NCI-H187 treated with DMSO at 0.1 percent for 48 hours (cell line): ENCODE measurements around the gene SDSL.

Source experiments
- DNase-seq: peaks from one replicate; lab custom pipeline; 2025; lab: John Stamatoyannopoulos, UW

Gene SDSL

DNA sequence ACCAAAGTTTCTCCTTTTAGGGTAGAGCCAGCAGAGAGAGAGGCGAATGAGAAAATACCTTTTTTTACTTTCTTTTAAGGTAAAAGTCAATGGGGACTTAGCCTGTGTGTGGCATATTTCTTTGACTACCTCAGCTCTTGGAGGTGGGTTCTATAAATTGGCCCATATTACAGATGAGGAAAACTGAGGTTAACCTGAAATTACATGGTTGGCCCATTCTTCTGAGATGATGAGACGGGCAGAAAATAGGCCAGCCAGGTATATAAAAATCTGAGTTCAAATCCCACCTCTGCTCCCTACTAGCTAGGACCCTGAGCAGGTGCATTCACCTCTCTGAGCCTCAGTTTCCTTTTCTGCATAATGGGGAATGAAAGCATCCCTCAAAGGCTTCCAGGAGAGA, 27.1 kb downstream of the SDSL start:
- DNase-seq = no peak

DNA sequence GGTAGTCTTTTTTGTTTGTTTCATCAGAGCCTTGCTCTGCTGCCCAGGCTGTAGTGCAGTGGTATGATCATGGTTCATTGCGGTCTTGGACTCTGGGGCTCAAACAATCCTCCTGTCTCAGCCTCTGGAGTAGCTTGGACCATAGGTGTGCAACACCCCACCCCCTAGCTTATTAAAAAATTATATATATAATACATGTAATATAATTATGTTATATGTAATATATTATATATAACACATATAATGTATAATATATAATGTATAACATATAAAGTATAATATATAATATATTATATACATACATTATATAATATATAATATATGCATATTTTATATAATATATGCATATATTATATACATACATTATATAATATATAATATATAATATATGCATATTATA, 27.7 kb downstream of the SDSL start:
- no peak for DNase-seq

DNA sequence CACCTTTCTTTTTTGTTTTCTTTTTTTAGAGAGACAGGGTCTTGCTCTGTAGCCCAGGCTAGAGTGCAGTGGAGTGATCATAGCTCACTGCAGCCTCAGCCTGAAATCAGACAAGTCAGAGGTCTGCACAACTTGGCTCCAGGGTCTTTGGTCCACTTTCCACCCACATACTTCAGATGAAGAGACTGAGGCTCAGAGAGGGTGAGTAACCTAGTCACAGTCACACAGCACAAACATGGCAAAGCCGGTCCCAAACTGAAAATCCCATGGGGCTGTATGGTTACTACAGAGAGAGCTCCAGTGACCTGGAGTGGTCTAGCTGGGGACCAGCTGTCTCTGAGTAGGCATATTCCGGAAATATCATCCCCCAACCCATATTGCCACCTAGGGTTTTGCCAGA, 30.3 kb downstream of the SDSL start:
- DNase-seq = no peak

DNA sequence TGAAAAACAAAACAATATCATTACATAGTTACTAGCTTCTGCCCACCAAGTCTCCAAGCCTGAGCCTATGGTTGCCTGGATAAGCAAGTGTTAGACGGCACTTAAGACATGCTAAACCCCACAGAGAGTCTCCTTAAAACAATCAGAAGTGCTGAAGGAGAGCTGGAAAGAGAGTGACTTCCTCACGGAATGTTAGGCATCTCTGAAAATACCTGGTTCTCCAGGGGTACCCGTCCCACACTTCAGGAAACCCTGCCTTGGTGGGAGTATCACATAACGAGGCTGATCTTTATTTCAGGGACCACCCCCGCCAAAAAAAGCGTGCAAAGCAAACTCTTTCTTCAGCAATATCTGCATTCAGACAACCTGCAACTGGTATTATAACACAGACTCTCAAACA, 31.1 kb downstream of the SDSL start:
- no peak for DNase-seq

DNA sequence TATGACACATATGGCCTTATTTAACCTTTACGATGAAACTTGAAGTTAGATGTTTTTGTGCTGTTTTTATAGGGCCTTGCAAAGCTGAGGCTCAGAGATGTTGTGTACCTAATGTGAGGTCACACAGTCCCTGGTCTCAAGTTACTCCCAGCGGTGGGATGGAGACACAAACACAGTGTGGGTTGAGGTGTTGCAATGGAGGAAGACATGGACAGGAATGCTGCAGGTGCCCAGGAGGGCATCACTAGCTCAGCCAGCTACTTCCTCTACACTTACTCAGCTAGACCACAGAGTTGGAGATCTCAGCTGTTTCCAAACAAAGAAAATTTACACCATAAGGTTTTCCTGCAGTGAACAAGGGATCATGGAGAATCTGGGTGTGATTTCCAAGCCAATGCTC, 34.0 kb downstream of the SDSL start:
- no peak for DNase-seq

DNA sequence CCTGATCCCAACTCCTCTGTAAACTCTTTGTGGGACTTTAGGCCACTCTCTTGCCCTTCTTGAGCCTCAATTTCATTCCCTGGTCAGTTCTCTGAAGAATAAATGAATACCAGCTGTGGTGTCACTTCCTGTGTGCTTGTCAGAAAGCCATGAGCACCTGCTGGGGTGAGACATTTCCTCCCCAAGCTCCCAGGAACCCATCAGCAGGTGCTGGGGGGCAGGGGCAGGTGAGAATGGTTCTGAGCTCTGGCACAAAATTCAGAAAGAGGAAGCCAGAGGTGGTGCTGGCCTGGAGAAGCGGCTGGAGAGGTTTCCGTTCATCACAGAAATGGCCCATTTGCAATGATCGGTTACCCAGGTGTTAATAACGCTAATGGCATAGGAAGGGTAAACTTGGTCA, 34.6 kb downstream of the SDSL start:
- no peak for DNase-seq

DNA sequence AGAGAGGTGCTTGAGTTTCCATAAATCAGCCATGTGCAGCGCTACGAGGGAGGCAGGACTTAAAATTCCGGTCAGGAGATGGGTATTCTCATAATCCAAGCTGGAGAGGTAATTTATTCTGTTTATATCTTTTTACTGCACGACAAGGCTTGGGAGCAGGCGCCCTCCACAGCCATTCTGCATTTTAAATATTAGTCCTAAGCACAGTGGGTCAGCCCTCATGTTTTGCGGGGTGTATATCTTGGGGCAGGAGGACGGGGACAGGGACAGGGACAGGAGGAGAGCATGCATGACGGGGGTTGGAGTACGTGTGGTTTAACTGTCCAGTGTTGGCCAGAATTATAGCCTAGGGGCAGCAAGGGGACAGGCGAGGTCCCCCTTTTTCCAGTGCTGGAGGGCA, 35.0 kb downstream of the SDSL start:
- DNase-seq = no peak

DNA sequence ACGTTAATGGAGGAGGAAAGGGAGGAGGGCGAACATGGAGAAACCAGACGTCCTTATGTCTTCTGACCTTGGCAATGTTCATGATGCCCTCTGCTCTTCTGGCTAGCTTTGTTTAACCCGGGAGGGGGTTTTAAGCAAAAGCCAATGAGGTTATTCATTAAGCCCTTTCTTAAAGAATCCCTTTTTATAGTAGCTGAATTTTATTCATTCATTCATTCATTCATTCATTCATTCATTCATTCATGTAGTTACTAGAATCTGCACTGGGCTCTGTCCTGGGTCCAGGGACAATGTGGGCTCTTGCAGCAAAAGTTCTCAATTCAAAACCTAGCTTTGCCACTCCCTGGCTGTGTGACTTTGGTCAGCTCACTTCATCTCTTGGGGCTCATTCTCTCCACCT, 35.5 kb downstream of the SDSL start:
- no peak for DNase-seq

DNA sequence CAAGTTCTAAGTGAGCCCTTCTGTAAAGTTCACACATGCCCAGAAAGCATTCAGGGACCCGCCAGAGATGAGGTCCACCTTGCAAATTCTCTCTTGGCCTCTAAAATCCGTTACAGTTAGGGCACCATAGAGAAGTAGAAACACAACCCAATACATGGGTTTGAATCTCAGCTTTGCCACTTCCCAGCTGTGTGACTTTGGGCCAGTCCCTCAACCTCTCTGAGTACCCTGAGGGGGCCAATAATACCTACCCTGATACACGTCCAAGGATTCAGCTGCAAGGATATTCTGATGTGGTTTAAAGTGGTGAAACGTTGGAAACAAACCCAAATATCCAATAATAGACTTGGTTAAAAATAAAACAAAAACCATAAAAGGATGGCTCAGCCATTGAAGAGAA, 37.8 kb downstream of the SDSL start:
- DNase-seq = no peak

DNA sequence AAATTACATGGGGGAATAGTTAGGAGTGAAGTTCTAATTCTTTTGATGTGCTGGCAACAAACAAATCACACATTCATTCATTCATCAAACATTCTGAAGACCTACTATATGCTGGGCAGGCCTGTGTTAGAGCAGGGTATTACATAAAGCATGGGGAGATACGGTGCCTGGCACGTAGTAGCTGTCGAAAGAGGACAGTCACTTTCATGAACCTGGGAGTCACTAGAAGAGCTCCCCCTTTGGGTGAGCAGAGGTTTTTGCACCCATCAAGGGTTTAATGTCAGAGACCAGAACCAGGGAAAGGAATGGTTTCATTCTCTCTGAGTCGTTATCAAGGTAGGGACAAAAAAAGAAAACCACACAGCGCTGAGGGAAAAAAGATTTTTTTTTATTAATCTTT, 39.5 kb downstream of the SDSL start:
- no peak for DNase-seq

DNA sequence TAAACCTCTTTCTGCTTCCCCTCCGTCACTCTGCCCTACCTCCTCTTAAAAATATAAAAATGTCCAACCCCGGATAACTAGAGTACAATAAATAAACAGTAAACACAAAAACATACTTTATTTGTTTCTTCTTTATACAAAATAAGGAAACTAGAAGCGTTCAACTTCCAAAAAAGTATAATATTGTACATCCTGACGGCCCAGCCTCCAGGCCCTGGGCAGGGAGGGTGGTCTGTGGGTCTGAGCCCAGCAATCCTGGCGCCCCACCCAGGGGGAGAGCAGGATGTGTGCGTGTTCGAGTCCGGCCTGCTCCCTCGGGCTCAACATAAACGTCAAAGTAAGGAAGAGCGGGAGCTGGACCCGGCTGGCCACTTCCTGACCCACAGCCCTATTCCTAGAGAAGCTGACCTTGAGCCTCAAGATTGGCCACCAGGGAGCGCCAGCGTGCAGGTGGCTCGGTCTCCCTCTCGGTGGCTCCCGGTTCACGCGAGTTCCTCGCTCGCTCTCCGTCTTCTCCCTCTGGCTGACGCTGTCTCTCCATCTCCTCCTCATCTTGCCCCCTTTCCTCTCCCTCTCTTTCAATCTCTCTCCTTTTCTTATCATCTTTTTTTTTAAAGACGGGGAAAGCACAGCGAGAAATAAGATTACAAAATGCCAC, 40.1 kb downstream of the SDSL start:
- DNase-seq = peak; percentile 16

DNA sequence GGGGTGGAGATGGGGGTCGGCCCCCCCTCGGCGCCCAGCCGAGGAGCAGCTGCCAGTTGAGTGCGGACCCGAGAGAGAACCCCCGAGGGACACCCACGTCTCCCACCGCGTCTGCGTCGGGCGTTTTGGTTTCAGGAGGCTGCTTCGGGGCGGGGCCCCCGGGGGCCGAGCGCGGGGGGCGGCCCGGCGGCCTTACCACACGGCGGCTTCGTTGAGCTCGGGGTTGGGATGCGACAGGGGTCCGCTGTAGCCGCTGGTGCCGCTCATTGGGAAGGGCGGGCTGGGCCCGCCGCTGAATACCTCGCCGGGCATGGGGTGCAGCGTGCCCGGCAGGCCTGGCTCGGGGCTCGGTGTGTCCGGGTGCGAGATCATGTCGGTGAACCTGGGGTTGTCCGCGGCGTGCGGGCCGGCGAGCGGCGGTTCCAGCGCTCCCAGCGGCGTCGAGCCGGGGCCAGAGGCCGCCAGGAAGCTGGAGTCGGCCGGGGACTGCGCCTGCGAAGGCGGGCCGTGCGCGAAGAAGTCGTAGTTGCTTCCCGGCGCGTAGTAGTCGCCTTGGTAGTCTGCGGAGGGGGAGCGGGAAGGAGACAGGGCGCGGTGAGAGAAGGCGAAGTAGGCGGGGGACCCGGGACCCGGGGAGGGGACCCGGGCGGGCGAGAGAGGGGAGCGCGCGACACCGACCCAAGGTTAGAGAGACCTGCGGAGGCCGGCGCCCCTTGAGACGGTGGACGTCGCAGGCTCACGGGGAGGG, 41.0 kb downstream of the SDSL start:
- no peak for DNase-seq

DNA sequence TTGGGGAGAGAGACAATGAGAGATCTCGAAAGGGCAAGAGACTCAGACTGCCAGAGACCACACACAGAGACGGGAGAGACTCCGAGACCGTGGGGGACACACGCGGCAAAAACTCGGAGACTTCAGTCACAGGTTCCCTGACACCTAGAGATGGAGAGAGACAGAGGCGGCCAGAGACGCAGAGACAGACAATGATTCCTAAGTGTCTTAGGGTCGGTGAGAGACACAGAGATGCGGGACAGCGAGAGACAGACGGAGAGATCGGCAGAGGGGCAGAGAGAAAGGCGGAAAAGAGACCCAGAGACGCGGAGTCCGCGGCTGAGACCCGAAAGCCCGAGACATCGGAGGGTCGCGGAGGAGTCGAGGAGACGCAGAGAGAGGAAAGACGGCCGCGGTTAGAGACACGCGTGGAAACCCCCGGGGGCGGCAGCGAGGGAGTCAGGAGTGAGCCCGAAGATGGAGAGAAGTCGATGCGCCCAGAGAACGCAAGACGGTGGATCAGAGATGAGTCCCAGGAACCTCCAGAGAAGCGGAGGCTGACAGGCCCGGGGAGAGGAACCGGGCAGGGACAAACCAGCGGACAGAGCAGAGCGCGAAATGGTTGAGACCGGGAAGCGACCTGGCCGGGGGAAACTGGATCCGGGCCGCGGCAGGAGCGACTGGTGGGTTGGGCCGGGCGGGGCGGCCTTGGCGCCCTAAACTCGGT, 41.7 kb downstream of the SDSL start:
- DNase-seq = no peak

DNA sequence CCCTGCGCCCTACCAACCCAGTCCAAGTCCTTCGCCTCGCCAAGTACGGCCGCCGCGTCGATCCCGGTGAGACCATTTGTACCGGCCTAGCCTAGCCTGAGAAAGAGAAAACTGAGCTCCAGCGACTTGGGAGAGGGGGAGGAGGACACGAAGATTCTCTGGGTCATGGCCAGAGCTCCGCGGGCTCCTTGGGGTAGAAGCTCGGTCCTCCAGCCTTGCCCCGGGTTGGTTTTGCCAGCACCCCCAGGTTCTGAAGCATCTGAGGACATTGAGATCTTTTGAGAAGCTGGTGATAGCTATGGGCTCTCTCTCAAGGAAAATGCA, 42.2 kb downstream of the SDSL start:
- no peak for DNase-seq

DNA sequence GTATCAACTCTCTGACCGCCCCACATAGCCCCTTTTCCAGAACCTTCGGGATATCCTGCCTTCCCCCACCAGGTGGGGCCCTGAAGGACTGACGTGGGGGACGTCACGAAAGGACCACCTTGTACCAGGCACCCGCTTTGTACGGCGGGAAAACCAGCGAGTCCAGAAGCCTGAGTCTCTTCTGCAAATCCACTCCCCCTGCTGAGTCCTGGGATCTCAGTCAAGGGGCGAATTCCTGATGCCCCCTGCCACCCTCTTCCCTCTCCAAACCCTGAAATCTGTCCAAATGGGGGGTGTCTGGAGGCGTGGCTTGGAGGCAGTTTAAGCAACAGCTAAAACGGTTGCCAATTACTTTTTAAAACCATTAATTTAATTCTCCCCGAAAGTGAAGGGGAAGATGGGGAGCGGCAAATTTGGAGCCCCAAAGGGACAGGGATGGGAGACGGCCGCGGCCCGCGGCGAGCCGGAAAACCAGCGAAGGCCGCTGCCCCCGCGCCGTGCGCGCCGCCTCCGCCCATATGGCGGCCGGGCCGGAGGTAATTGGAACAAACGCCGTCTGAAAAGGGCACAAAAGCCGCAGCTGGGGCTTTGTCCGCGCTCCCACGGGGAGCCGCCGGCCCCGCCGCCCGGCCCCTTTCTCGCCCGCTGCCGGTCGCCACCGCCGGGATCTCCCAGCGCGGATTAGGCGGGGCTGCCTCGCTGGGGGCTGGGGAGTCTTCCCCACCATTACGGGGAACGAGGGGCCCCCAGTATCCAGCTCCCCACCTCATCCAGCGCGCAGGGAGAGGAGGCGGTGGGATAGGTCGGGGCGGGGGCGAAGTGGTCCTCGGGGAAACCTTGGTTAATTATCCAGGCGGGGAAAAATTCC, 42.9 kb downstream of the SDSL start:
- DNase-seq = no peak

DNA sequence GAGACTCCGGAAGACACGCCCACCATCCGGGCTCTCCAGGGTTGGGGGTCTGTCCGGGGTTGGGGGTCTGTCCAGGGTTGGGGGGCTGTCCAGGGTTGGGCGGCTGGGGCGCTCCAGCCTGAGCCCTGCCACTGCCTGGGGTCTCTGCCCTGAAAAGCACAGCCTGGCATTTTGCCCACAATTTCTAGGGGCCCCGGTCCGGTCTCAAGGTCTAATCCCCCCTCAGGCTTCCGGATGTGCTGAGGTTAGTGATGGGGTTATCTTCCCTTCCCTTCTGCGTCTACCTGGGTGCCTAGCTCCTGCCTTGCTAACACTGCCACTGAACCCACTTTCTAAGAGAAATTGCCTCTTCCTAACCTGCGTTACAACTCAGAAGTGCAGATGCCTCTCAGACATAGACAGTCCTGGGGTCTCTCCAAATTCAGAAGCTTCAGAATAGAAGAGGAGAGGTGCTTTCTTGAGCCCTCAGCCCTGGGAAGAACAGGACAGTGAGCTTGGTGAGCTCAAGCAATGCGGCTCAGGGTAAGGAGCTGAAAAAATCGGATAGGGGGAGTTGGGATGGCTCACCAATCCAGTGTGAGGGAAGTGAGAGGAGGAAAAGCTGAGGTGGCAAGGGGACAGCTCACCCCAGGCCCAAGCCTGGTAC, 43.8 kb downstream of the SDSL start:
- no peak for DNase-seq

DNA sequence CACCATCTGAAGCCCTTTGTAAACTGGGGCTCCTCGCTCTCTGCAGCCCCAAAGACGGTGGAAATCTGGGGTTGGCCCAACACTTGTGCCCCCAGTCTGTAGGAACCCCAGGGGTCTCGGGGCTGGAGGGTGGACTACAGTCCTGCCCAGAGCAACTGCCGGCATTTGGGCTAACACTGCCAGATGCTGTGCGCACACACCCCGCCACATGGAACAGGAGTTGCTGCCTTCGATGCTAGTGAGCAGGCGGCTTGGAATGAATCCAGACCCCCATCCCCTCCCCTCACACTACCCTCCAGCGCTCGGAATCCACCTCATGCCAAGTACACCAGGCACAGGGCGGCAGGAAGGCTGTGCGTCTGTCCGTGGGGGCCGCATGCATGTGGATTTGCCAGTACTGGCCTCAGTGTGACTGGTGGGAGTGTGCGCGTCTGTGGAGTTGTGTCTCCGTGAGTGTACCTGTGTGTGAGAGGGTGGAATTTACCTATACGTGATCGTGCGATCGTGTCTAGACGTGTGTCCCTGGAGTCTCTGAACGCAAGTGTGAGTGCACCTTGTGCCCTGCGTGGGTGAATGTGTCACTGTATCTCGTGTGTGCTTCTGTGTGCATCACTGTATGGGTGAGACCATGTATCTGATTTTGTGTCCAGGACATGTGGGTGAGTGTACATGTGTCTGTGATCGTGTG, 44.4 kb downstream of the SDSL start:
- no peak for DNase-seq

DNA sequence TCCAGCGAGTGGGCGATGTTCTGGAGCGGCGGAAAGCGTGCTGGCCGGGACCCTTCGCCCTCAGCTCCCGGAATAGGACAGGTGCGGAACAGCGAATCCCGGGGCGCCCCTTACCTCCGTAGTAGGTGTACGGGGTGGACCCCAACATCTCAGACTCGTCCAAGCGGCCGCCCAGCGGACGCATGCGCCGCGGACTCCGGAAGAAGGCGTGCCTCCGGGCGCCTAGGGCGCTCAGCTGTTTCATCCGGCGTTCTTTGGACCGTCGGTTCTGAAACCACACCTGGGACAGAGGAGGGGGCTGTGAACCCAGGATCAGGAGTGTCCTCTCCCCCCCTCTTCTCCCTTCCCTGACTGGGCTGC, 44.9 kb downstream of the SDSL start:
- DNase-seq = no peak

DNA sequence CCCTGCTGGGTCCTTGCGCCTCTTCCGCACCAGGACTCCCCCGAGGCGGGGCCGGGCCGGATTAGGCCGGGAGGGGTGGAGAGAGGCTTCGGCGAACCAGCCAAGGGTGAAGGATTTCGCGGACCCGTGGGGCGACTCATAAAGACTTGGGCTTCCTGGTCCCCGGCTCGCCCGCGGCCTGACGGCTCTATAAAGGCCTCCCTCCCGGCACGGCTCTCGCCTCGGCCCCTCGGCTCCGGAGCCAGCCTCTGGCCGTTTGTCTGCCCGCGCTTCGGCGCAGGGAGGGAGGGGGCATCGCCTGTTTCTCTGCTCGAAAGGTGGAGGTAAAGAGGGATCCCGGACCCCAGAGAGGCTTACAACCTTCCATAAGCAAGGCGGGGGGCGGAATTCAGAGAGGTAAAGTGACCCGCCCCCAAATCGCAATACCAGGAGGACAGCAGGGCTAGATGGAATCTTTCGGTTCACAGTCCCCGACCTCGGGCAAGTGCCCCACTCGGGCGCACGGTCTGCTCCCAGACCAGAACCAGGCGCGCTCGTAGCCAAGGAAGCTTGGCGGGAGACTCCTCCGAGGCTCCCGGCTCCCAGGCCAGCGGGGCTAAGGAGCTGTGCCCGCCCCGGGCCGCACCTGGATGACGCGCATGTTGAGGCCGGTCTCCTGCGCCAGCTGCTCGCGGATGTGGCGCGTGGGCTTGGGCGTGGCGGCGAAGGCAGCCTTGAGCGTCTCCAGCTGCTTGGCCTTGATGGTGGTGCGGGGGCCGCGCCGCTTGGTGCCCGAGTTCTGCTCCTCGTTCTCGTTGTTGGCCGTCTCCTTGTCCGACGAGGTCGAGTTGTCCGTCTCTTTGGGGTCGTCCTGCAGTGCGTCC, 45.6 kb downstream of the SDSL start:
- no peak for DNase-seq

DNA sequence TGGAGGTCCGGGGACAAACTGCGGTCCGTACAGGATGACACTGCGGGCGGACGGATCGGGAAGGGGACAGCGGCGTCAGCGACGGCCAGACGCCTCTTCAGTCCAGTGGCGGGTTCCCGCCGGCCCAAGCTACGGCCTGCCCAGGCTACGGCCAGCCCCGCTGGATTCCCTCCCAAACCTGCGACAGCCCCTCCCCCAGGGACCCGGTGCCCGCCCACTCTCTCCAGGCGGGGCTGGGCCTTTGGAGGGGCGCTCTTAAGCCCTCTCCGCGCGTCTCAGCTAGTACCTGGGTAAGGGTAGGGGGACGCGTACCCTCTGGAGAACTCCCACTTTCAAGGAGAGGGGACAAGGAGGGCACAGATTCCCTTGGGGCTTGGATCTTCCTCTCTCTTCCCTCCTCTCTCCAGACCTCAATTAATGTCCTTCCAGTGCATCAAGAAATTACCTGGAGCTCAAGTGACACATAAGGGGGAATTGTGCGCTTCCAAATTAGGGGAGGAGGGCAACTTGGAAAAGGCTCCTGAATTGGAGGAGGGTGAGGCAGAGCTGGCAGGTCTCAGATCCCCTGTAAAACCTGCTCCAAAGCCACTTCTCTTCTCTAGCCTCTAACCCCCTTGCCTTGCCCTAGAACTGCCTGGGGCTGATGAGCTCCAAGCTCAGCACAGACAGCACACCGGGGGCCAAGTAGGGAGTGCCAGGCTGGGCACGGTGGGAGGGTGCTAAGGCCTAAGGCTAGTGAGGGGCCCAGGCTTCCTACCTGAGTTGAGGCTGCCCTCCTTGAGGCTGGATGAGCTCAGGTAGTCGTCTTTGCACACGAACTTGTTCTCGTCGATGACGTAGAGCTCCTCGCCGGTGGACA, 46.4 kb downstream of the SDSL start:
- no peak for DNase-seq
